Measurements from ENCODE around the gene FASN. TPM values are rescaled to one million over a fixed set of nuclear protein-coding genes. Genes with fewer than 3 reads are reported as not detected.

The FASN gene
- total RNA-seq, 2 donors from 2014 or later = 16.3 to 388 TPM

- TF ChIP-seq CTCF (IDR thresholded peaks at IDR 0.05) (no peak), POLR2A (IDR thresholded peaks at IDR 0.05) (no peak)
- intact Hi-C loops (cut with DNase I) = no loop called here
- H3K4me1 ChIP-seq = peaks cover 20% of the 10 kb centered on the region
- ATAC-seq (no peak), DNase-seq (no peak)
- no peak overlapping the region for H3K4me3 ChIP-seq
- H3K36me3 ChIP-seq (replicated peaks in 1 of 2; ENCODE audit: insufficient read depth in 1 of 2, low read depth in 2 of 2) = no peaks in the 10 kb centered on the region
- no peaks in the 10 kb centered on the region for H3K27me3 ChIP-seq
- 76% methylated on average over 8 to 14 of the region's 14 CpGs for WGBS, 2 donors
- no peak overlapping the region for H3K27ac ChIP-seq
- H3K9me3 ChIP-seq = no peaks in the 10 kb centered on the region
Measured at GRCh38 chr17:82045936-82046484, 52.0 kb downstream of the FASN start.

DNA sequence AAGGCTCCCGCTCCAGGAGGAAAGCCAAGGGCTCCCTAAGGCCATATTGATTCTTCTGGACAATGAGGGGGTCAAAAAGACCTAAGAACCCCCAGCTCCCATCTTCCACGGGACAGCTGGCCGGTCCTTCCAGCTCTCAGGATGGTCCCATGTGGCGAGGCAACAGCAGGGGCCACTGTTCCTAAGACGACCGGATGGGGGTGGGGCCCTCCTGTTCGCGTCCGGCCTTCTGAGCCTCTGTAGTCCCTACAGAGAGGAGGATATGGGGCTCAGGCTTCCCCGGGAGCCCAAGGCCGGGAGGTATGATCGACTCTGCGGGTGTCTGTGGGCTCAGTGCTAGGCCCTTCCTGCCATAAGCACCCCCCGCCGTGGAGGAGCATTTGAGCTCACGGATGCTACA, 54.5 kb downstream of the FASN start:
- H3K27ac ChIP-seq = no peak overlapping the region
- H3K36me3 ChIP-seq (replicated peaks in 1 of 2; ENCODE audit: insufficient read depth in 1 of 2, low read depth in 2 of 2) = no peaks in the 10 kb centered on the region
- DNase-seq (no peak), ATAC-seq (no peak)
- intact Hi-C loops (cut with DNase I) = no loop called here
- no peaks in the 10 kb centered on the region for H3K9me3 ChIP-seq
- H3K27me3 ChIP-seq = no peaks in the 10 kb centered on the region
- peaks cover 10% of the 10 kb centered on the region for H3K4me1 ChIP-seq
- WGBS, 2 donors = 74 to 80% methylated on average over 6 to 16 of the region's 16 CpGs
- H3K4me3 ChIP-seq = no peak overlapping the region
- TF ChIP-seq POLR2A (IDR thresholded peaks at IDR 0.05) (no peak), CTCF (IDR thresholded peaks at IDR 0.05) (no peak)

DNA sequence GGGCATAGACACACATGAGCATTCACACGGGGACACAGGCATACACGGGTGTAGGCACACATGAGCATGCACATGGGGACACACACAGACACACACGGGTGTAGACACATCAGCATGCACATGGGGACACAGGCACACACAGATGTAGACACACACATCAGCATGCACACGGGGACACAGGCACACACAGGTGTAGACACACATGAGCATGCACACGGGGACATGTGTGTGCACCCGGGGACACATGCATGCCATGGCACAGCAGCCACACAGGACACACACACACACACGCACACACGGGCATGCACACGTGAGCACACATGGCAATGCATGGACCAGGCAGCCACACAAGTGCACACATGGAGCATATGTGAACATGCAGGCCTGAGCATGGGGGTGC, 55.4 kb downstream of the FASN start:
- Histone ChIP-seq H3K27me3 (no peaks in the 10 kb centered on the region), H3K27ac (no peak overlapping the region), H3K9me3 (no peaks in the 10 kb centered on the region), H3K4me3 (no peak overlapping the region), H3K4me1 (peaks cover 15% of the 10 kb centered on the region), H3K36me3 (replicated peaks in 1 of 2; ENCODE audit: insufficient read depth in 1 of 2, low read depth in 2 of 2) (no peaks in the 10 kb centered on the region)
- DNase-seq (no peak), ATAC-seq (no peak)
- 77 to 83% methylated on average over 3 to 9 of the region's 9 CpGs for WGBS, 2 donors
- no peak for TF ChIP-seq POLR2A (IDR thresholded peaks at IDR 0.05)
- no peak for TF ChIP-seq CTCF (IDR thresholded peaks at IDR 0.05)
- intact Hi-C loops (cut with DNase I) = no loop called here

DNA sequence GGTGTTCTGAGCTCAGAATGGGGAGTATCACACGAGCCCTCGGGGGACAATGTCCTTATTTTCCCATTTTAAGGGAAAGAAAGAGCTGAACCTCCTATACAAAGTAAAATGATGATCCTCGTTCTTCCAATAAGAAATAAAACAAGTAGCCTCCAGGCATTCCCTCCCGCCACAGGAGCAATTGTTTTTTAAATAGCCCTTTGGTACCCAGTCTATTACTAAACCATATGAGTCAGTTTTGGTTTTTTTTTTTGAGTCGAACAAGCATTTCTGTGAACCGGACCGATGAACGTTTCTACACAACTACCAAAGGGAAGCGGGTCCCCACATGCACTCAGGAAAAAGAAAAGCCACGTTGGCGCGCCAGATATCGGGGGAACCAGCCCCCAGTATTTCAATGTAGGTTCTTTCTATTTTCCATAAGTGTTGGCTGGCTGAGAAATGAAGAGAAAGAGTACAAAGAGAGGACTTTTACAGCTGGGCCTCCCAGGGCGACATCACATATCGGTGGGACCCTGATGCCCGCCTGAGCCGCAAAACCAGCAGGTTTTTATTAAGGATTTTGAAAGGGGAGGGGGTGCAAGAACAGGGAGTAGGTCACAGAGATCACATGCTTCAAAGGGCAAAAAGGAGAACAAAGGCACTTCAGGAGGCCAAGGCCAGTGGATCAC, 56.8 kb downstream of the FASN start:
- 85 to 88% methylated on average over 17 of the region's 17 CpGs for WGBS, 2 donors
- Histone ChIP-seq H3K4me1 (peaks cover 23% of the 10 kb centered on the region), H3K4me3 (no peak overlapping the region), H3K36me3 (replicated peaks in 1 of 2; ENCODE audit: insufficient read depth in 1 of 2, low read depth in 2 of 2) (no peaks in the 10 kb centered on the region), H3K27me3 (no peaks in the 10 kb centered on the region), H3K9me3 (no peaks in the 10 kb centered on the region), H3K27ac (no peak overlapping the region)
- TF ChIP-seq CTCF (IDR thresholded peaks at IDR 0.05) = no peak
- no peak for TF ChIP-seq POLR2A (IDR thresholded peaks at IDR 0.05)
- ATAC-seq (no peak), DNase-seq (no peak)
- intact Hi-C loops (cut with DNase I) = no loop called here

Measured in body of pancreas (tissue), 4 donors.